RWPE1 (cell line): ENCODE data around the gene TMA7.

ENCODE experiments used
- CTCF ChIA-PET: fragments of 350-600 bp; sonication (Branson Sonifier 250); formaldehyde crosslinking; extraction: SDS; loops from one replicate; lab custom pipeline; 2021; lab: Yijun Ruan, JAX
- POLR2A ChIA-PET: fragments of 400-600 bp; formaldehyde crosslinking; extraction: SDS; loops from one replicate; lab custom pipeline; 2020; ENCODE audit warnings: antibody characterized with exemption; ENCODE audit not compliant: low non-redundant PET; lab: Yijun Ruan, JAX
- DNase-seq: peaks from one replicate; pipeline ENCODE4 v3.0.0; 2012; ENCODE audit warnings: low spot score
- H3K27ac ChIP-seq: fragments of 450-650 bp; 2 replicates; pipeline ENCODE4 v1.5.1; 2017
- CTCF ChIP-seq: fragments of 450-650 bp; conservative IDR thresholded peaks from 2 replicates; pipeline ENCODE4 v1.5.1; 2017; ENCODE audit warnings: low read depth, mild to moderate bottlenecking

The TMA7 gene

GRCh38 chr3:48408823-48409281 is 31.2 kb upstream of the TMA7 start:
- peak overlapping the region; percentile 99 for H3K27ac ChIP-seq
- CTCF ChIA-PET, result no interaction called here
- POLR2A ChIA-PET, result no interaction called here
- DNase-seq, result no peak
- TF ChIP-seq CTCF, result no peak

GRCh38 chr3:48409291-48410201 is 30.5 kb upstream of the TMA7 start:
- no peak for TF ChIP-seq CTCF
- peak overlapping the region; percentile 99 for H3K27ac ChIP-seq
- POLR2A ChIA-PET, result no interaction called here
- no peak for DNase-seq
- CTCF ChIA-PET, result interaction anchor here (0.6 to 1.2 kb wide), 2 partner anchors 26 to 149 kb away, joined by 3 to 7 read pairs; no protein-coding TSS in a partner anchor

- no peak for DNase-seq
- POLR2A ChIA-PET, result no interaction called here
- CTCF ChIA-PET, result interaction anchor here (1.2 kb wide), 1 partner anchor 25 kb away, joined by 7 read pairs; no protein-coding TSS in a partner anchor
Observed at GRCh38 chr3:48410205-48411040, 29.6 kb upstream of the TMA7 start.

GRCh38 chr3:48411041-48411588 is 28.9 kb upstream of the TMA7 start:
- H3K27ac ChIP-seq, result peak overlapping the region; percentile 99
- DNase-seq, result no peak
- TF ChIP-seq CTCF, result no peak
- POLR2A ChIA-PET, result no interaction called here
- CTCF ChIA-PET, result interaction anchor here (1.2 kb wide), 1 partner anchor 25 kb away, joined by 7 read pairs; no protein-coding TSS in a partner anchor

More at GRCh38 chr3:48410205-48411040, 29.6 kb upstream of the TMA7 start:
- peak overlapping the region; percentile 99 for H3K27ac ChIP-seq
- no peak for TF ChIP-seq CTCF

GRCh38 chr3:48411606-48412374 is 28.3 kb upstream of the TMA7 start:
- DNase-seq, result no peak
- H3K27ac ChIP-seq, result peak overlapping the region; percentile 99
- ChIA-PET POLR2A (no interaction called here), CTCF (no interaction called here)
- TF ChIP-seq CTCF, result no peak
